ENCODE measurements around the gene SHROOM2.
"Not testable (repeated sequence)": the region's sequence is repeated elsewhere in the genome, so short reads cannot be mapped to it uniquely, and the experiment has no call there.

The SHROOM2 gene

DNA sequence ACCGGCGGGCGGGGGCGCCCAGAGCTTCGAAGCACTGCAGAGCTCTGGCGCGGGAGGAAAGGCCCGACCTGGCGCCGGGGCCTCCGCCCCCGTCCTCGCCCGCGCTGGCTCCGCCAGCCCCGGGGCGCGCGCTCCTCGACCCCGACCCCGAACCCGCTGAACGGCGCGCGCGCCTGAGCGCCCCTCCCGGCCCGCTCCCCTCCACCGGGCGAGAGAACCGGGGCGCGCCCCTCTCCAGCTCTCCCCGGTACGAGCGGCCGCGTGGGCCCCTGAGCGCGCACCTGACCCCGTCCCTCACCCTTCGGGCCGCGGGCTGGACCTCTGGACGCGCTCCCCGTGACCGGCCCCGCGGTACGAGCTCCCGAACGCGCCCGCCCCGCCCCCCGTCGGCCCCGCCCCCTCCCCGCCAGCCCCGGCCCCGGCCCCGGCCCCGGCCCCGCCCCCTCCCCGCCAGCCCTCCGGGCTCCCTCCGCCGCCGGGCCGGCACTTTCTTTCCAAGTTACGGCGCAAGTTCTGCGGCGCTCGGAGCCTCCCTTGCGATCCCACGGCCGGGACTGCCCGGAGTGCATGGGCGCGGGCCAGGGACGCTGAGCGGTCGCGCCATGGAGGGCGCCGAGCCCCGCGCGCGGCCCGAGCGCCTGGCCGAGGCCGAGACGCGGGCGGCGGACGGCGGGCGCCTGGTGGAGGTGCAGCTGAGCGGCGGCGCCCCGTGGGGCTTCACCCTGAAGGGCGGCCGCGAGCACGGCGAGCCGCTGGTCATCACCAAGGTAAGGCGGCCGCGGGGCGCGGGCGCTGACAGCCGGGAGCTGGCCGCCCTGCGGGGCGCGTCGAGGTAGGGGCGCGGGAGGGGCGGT is at the start of gene SHROOM2:
Gene SHROOM2 (plus strand): TSS at position 486 of the 854 bp plus-strand sequence. CDS start 117 bp downstream, at position 603.
- DNase-seq (ENCODE audit: low spot score), result peak; percentile 16

- no peak for DNase-seq (ENCODE audit: low spot score)
Measured at GRCh38 chrX:9737363-9737762, 48.9 kb upstream of the SHROOM2 start.

- DNase-seq (ENCODE audit: low spot score), result no peak
Measured at GRCh38 chrX:9738151-9738550, 48.1 kb upstream of the SHROOM2 start.

DNA sequence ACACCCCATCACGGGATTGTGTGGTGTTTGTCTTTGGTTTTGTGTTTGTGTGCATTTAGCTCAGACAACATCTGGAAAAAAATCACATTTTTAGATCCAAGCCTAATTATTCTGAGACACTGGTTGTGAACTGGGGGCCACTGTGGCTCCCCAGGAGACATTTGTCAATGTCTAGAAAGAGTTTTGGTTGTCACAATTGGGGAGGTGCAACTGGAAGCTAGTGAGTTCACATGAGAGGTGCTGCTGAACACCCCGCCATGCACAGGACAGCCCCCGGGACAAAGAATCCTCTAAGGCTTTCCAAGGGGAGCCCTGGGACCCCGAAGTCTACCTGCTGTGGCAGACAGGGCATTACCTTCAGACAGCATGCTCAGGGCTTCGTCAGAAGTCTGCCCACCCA is 47.1 kb upstream of the SHROOM2 start:
- no peak for DNase-seq (ENCODE audit: low spot score)

GRCh38 chrX:9745417-9746115 is 40.7 kb upstream of the SHROOM2 start:
- no peak for DNase-seq (ENCODE audit: low spot score)

GRCh38 chrX:9746148-9746888 is 39.9 kb upstream of the SHROOM2 start:
- DNase-seq (ENCODE audit: low spot score), result no peak

DNA sequence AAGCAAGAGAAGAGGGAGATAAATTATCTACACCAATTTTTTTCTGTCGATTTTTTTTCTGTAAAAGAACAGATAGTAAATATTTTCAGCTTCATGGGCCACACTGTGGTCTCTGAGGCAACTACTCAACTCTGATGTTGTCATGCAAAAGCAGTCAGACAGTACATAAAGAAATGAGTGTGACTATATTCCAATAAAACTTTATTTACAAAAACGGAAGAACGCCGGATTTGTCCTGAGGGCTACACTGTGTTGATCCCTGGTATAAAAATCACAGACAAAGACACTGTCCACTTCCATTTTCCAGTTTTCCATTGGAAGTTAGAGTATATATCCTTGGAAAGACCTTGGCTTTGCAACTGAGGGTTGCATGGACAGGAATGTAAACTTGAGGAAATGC is 38.6 kb upstream of the SHROOM2 start:
- no peak for DNase-seq (ENCODE audit: low spot score)

- DNase-seq (ENCODE audit: low spot score), result no peak
Measured at GRCh38 chrX:9749146-9749692, 37.0 kb upstream of the SHROOM2 start.

DNA sequence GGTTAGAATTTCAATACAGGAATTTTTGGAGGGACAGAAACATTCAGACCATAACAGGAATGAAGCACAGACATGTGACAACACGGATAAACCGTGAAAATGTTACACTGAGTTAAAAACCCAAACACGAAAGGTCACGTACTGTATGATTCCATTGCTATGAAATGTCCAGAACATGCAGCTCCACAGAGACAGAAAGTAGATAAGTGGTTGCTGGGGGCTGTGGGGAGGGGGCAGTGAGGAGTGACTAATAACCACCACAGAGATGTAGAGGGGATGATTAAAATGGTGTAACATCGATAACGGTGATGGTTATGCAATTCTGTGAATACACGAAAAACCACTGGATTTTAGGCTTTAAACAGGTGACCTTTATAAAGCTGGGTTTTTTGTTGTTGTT is 28.9 kb upstream of the SHROOM2 start:
- no peak for DNase-seq (ENCODE audit: low spot score)

DNA sequence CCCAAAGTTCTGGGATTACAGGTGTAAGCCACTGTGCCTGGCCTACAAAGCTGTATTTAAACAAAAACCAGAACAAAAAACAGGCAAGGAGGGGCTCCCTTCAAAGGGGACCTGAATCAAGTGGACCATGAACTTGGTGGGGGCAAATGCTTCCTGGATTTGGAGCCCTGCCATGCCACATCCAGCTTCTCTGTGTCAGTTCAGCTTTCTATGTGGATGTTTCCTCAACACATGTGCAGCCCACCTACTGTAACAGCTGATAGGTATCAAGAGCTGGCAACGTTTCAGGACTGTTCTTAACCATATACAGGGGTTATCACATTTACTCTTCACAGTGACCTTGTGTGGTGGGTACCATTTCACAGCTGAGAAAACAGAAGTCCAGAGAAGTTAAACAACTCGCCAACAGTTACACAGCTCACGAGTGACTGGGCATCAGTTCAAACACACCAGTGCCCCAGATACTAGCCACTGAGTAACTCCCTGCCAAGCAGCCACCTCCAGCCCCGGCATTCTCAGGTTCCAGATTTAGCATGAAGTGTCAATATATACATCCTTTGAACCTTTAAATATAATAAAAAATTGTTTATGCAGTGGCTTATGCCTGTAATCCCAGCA is 28.1 kb upstream of the SHROOM2 start:
- no peak for DNase-seq (ENCODE audit: low spot score)

DNA sequence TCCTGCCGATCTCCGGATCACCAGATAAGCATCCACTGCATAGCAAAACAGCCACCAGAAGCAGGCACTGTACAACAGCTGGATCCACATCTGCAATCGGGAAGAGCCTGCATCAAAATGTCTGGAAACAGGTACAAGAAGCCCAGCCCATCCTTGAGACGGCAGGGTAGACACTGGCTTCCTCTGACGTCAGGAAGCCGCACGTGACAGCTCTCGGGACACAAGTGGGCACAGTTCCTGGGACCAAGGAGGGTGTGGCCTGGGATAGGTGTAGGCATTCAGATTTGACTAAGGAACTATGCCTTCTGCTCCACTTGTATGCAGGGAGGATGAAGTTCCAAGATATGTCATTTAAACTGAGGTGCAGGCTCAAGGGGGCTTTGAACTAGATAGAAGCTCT is 26.9 kb upstream of the SHROOM2 start:
- no peak for DNase-seq (ENCODE audit: low spot score)

GRCh38 chrX:9765072-9765736 is 21.0 kb upstream of the SHROOM2 start:
- DNase-seq (ENCODE audit: low spot score), result no peak

- no peak for DNase-seq (ENCODE audit: low spot score)
Measured at GRCh38 chrX:9765737-9766097, 20.5 kb upstream of the SHROOM2 start, which contains the start of gene GPR143. TSS of gene GPR143 (minus strand) at chrX:9765847. CDS start at chrX:9765817, 30 bp downstream.

GRCh38 chrX:9767375-9767774 is 18.9 kb upstream of the SHROOM2 start:
- no peak for DNase-seq (ENCODE audit: low spot score)

DNA sequence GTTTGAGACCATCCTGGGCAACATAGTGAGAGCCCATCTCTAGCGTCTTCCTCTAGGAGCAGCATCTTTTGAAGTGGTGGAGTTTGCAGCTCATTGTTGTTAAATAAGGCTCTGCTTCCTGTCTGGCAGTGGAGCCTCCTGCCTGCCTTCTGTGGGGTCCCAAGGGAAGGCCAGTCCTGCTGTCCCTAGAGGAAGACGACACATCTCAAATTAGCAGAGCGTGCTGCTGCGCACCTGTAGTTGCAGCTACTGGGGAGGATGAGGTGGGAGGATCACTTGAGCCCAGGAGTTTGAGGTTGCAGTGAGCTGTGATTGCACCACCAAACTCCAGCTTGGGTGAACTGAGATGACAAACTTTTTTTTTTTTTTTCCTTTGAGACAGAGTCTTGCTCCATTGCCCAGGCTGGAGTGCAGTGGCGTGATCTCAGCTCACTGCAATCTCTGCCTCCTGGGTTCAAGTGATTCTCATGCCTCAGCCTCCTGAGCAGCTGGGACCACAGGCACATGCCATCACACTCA is 17.8 kb upstream of the SHROOM2 start:
- DNase-seq (ENCODE audit: low spot score), result not testable (repeated sequence)

GRCh38 chrX:9770319-9770718 is 15.9 kb upstream of the SHROOM2 start:
- no peak for DNase-seq (ENCODE audit: low spot score)

DNA sequence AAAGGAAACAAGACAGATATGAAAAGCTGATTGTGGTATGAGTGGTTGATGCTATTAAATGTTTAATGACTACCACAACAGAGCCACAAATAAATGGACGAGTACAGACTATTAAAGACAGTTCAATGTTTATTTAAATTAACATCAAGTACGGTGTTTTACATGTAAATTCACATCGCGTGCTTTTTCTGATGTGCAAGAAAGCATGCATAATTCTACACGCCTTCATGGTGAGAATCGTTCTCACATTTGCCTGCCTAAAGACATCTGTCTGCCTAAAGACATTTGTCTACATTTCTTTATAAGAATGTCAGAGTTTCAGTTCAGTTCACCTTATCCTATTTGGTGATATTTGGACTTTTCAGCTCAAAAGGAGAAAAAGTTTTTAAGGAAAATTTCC is 13.3 kb upstream of the SHROOM2 start:
- DNase-seq (ENCODE audit: low spot score), result no peak

DNA sequence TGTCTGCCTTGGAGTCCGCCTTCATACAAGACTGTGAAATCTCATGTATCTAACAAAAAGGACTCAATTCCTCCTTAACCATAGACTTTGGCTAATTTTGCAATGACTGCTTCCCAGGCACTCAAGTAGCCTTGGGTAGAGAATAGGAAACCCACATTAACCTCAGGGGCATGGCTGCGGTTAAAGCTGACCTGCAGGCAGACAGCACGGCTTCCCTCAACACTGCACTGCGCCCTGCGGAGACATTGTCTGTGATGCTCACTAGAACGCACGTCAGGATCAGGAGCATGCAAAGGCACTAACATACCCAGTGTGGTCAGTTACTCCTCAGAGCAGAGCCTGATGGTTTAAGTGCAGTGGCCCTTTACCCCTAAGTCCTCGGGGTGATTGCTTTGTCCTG is 10.3 kb upstream of the SHROOM2 start:
- no peak for DNase-seq (ENCODE audit: low spot score)

DNA sequence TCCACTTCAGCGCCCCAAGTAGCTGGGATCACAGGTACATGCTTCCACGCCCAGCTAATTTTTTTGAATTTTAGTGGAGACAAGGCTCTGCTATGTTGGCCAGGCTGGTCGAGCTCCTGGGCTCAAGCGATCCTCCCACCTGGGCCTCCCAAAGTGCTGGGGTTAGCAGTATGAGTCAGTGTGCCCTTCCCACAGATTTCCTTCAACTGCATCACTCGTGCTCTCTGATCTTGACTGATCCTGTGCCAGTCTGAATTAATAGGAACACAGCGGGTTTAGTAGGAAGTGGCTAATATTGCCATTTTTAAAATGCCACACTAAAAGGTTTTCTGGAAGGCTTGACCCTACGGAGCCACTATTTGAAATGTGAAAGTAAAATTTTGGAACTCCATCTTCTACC is 4.3 kb upstream of the SHROOM2 start:
- DNase-seq (ENCODE audit: low spot score), result no peak

DNA sequence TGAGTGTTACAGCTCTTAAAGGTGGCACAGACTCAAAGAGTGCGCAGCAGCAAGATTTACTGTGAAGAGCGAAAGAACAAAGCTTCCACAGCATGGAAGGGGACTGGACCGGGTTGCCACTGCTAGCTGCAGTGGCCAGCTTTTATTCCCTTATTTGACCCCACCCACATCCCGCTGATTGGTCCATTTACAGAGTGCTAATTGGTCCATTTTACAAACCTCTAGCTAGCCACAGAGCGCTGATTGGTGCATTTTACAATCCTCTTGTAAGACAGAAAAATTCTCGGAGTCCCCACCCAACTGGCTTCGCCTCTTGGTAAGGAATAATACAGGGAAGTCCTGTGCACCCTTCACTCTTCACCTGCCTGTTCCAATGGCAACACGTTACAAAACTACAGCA is 1.9 kb upstream of the SHROOM2 start:
- no peak for DNase-seq (ENCODE audit: low spot score)

- no peak for DNase-seq (ENCODE audit: low spot score)
Measured at GRCh38 chrX:9785254-9785943, 830 bp upstream of the SHROOM2 start.

Measured in GM03348 (cell line).